GM18519 (cell line): Measurements from ENCODE around the gene SGCD.

Experiments used
- ATAC-seq: cut with Tn5 transposase; IDR thresholded peaks from one replicate; pipeline ENCODE4 v1.9.1; 2021; ENCODE audit warnings: mild to moderate bottlenecking, moderate library complexity; ENCODE audit not compliant: unreplicated experiment, low FRiP score

SGCD gene

GRCh38 chr5:156681265-156681664 lies 354.3 kb downstream of the SGCD start:
- no peak for ATAC-seq

GRCh38 chr5:156682971-156683370 lies 356.0 kb downstream of the SGCD start:
- ATAC-seq: no peak

- no peak for ATAC-seq
Observed at GRCh38 chr5:156683509-156683908, 356.5 kb downstream of the SGCD start.

GRCh38 chr5:156684216-156684615 lies 357.3 kb downstream of the SGCD start:
- no peak for ATAC-seq

- no peak for ATAC-seq
Observed at GRCh38 chr5:156685481-156685880, 358.5 kb downstream of the SGCD start.

- ATAC-seq: no peak
Observed at GRCh38 chr5:156686380-156686779, 359.4 kb downstream of the SGCD start.

GRCh38 chr5:156686796-156687195 lies 359.8 kb downstream of the SGCD start:
- ATAC-seq: no peak

- ATAC-seq: no peak
Observed at GRCh38 chr5:156687514-156687913, 360.6 kb downstream of the SGCD start.

GRCh38 chr5:156691572-156691971 lies 364.6 kb downstream of the SGCD start:
- no peak for ATAC-seq

- ATAC-seq: no peak
Observed at GRCh38 chr5:156693113-156693512, 366.1 kb downstream of the SGCD start.

- no peak for ATAC-seq
Observed at GRCh38 chr5:156694598-156694997, 367.6 kb downstream of the SGCD start.

- no peak for ATAC-seq
Observed at GRCh38 chr5:156695774-156696173, 368.8 kb downstream of the SGCD start.

GRCh38 chr5:156698323-156698722 lies 371.4 kb downstream of the SGCD start:
- ATAC-seq: no peak

- ATAC-seq: no peak
Observed at GRCh38 chr5:156699147-156699546, 372.2 kb downstream of the SGCD start.

- ATAC-seq: no peak
Observed at GRCh38 chr5:156704139-156704538, 377.2 kb downstream of the SGCD start.

- ATAC-seq: no peak
Observed at GRCh38 chr5:156706631-156707030, 379.7 kb downstream of the SGCD start.

- ATAC-seq: no peak
Observed at GRCh38 chr5:156707750-156708149, 380.8 kb downstream of the SGCD start.

GRCh38 chr5:156715287-156715686 lies 388.3 kb downstream of the SGCD start:
- no peak for ATAC-seq

GRCh38 chr5:156716591-156717380 lies 389.8 kb downstream of the SGCD start:
- no peak for ATAC-seq

GRCh38 chr5:156718985-156719384 lies 392.0 kb downstream of the SGCD start:
- no peak for ATAC-seq

- ATAC-seq: no peak
Observed at GRCh38 chr5:156722358-156722757, 395.4 kb downstream of the SGCD start.

GRCh38 chr5:156735477-156735876 lies 408.5 kb downstream of the SGCD start:
- no peak for ATAC-seq

- ATAC-seq: no peak
Observed at GRCh38 chr5:156741516-156741915, 414.6 kb downstream of the SGCD start.
